Ovary (tissue), 9 donors: ENCODE measurements around the gene TUG1. TPM values are rescaled to one million over a fixed set of nuclear protein-coding genes. Genes with fewer than 3 reads are reported as not detected.

Source experiments
- DNase-seq, 5 donors: peaks; one replicate each; pipeline ENCODE4 v3.0.0-alpha.2; 2019 to 2020
- H3K27ac ChIP-seq, 2 donors: fragments of 200-600 bp; one replicate each; pipeline versions ENCODE4 v1.5.1 to v1.8.0; 2019 to 2022
- H3K27me3 ChIP-seq: fragments of 200-600 bp; one replicate; pipeline ENCODE4 v1.8.0; 2022
- H3K36me3 ChIP-seq: fragments of 200-600 bp; sonication (generic); one replicate; pipeline ENCODE4 v1.5.1; 2019
- H3K4me1 ChIP-seq: one replicate; pipeline ENCODE4 v1.8.1; 2013; ENCODE audit warnings: mild to moderate bottlenecking, moderate library complexity; ENCODE audit not compliant: insufficient read depth
- H3K4me3 ChIP-seq: fragments of 200-600 bp; sonication (generic); one replicate; pipeline ENCODE4 v1.5.1; 2017
- H3K9me3 ChIP-seq, 2 donors: fragments of 200-600 bp in 1 of 2; sonication (generic) in 1 of 2; one replicate each; pipeline versions ENCODE4 v1.5.1 to v1.8.1; 2013 to 2019; ENCODE audit warnings: mild to moderate bottlenecking in 1 of 2, moderate library complexity in 1 of 2
- CTCF ChIP-seq, 3 donors: fragments of 450-650 bp in 2 of 3; fragments of 200-600 bp in 1 of 3; IDR thresholded peaks; one replicate each; pipeline versions ENCODE4 v1.5.1 to v1.8.0; 2016 to 2022; ENCODE audit warnings: antibody characterized with exemption in 3 of 3, mild to moderate bottlenecking in 1 of 3
- EP300 ChIP-seq: sonication (generic); formaldehyde crosslinking; IDR thresholded peaks from one replicate; pipeline ENCODE4 v1.6.1; 2017; ENCODE audit warnings: antibody characterized with exemption
- POLR2A ChIP-seq: fragments of 450-650 bp; IDR thresholded peaks from one replicate; pipeline ENCODE4 v1.6.1; 2017; ENCODE audit warnings: antibody characterized with exemption, mild to moderate bottlenecking, moderate library complexity
- WGBS, 3 donors: extraction: QIAGEN DNeasy Blood & Tissue Kit in 1 of 3; methylation state at CpG; one replicate each; pipeline versions ENCODE4 v1.1.5 to v1.1.7; 2013 to 2017; 5-methylcytosine and 5-hydroxymethylcytosine counted together
- intact Hi-C, 4 donors: fragments of 100-400 bp; cut with DNase I; formaldehyde crosslinking; loops; one replicate each; pipeline versions ENCODE4 v1.11.0 to v1.15.1; 2022 to 2023
- polyA plus RNA-seq, 2 donors: library from polyadenylated mRNA; stranded (reverse); fragments of 200-250 nt in 1 of 2; fragments of 350-450 nt in 1 of 2; fragmentation: Illumina TruSeq in 1 of 2; extraction: RNeasy Lipid Tissue Mini Kit (QIAGEN cat#74804) in 1 of 2; gene quantifications; one replicate each; pipeline ENCODE4 v1.2.3, GENCODE V29; 2013 to 2014
- total RNA-seq, 7 donors: library from RNA; depleted of rRNA in 2 of 7; stranded (reverse); fragments of >200 nt in 2 of 7; fragmentation: NEBNext Ultra II Directional in 3 of 7; extraction: Animal tissue kit (Norgen Biotek cat#: 25700) in 3 of 7; gene quantifications; one replicate each; pipeline versions ENCODE4 v1.1.0 to v1.2.4, GENCODE V29; 2016 to 2023
- donor health status: DM: no; HTN: no; CAD: no; lungs with moderate emphysema.
- donor health status: DM: no; HTN: no; CAD: no.
- donor health status: Bipolar disorder and iron deficiency.
- donor health status: DM: yes; HTN: yes; CAD: no.
- donor health status: DM: no; HTN: no; CAD: no.
- donor health status: DM: yes; HTN: yes; CAD: no.

TUG1 gene
- total and polyA plus RNA-seq, 9 donors, result 44.9 to 114 (median 78.7) TPM

- DNase-seq, result no peak
- Histone ChIP-seq H3K36me3 (no peaks in the 10 kb centered on the region), H3K27me3 (no peaks in the 10 kb centered on the region), H3K4me1 (no peaks in the 10 kb centered on the region), H3K4me3 (no peak overlapping the region), H3K9me3 (no peaks in the 10 kb centered on the region), H3K27ac (no peak overlapping the region)
- intact Hi-C loops, result loop anchor here (2.0 to 5.0 kb wide), 5 partner anchors 135 to 205 kb away; partner anchors contain the start of genes PLA2G3 (in 1 of the 4) and SMTN (in 1 of the 4)
- 66 to 76% (median 70%) methylated on average over 5 of the region's 5 CpGs for WGBS, 3 donors
- TF ChIP-seq POLR2A (no peak), CTCF (IDR thresholded peaks at IDR 0.05) (no peak)
Observed at GRCh38 chr22:30947173-30947815, 21.8 kb upstream of the TUG1 start.

GRCh38 chr22:30947816-30948454, 21.1 kb upstream of the TUG1 start:
- Histone ChIP-seq H3K4me1 (no peaks in the 10 kb centered on the region), H3K36me3 (no peaks in the 10 kb centered on the region), H3K4me3 (no peak overlapping the region), H3K9me3 (no peaks in the 10 kb centered on the region), H3K27me3 (no peaks in the 10 kb centered on the region), H3K27ac (no peak overlapping the region)
- WGBS, 3 donors, result 7 to 13% (median 8%) methylated on average over 2 of the region's 2 CpGs
- no peak for DNase-seq
- intact Hi-C loops, result loop anchor here (2.0 to 5.0 kb wide), 5 partner anchors 134 to 204 kb away; partner anchors contain the start of genes PLA2G3 (in 1 of the 4) and SMTN (in 1 of the 4)
- TF ChIP-seq EP300 (no peak), CTCF (IDR thresholded peaks at IDR 0.05) (peak; percentile 22 to 78 (median 68))

- Histone ChIP-seq H3K36me3 (no peaks in the 10 kb centered on the region), H3K9me3 (no peaks in the 10 kb centered on the region), H3K27me3 (no peaks in the 10 kb centered on the region), H3K27ac (no peak overlapping the region), H3K4me3 (no peak overlapping the region), H3K4me1 (no peaks in the 10 kb centered on the region)
- DNase-seq, result no peak
- intact Hi-C loops, result loop anchor here (5.0 kb wide), 4 partner anchors 133 to 203 kb away; partner anchors contain the start of genes PLA2G3 (in 1 of the 4) and SMTN (in 1 of the 4)
- TF ChIP-seq EP300 (no peak), CTCF (IDR thresholded peaks at IDR 0.05) (no peak), POLR2A (no peak)
- 36 to 45% (median 41%) methylated on average over 3 of the region's 3 CpGs for WGBS, 3 donors
Observed at GRCh38 chr22:30948930-30949342, 20.1 kb upstream of the TUG1 start.

GRCh38 chr22:30949934-30950660, 19.0 kb upstream of the TUG1 start:
- no peak for TF ChIP-seq CTCF (IDR thresholded peaks at IDR 0.05)
- no peak for TF ChIP-seq EP300
- TF ChIP-seq POLR2A, result no peak
- Histone ChIP-seq H3K27ac (no peak overlapping the region), H3K4me1 (no peaks in the 10 kb centered on the region), H3K9me3 (no peaks in the 10 kb centered on the region), H3K36me3 (no peaks in the 10 kb centered on the region), H3K27me3 (no peaks in the 10 kb centered on the region), H3K4me3 (no peak overlapping the region)
- WGBS, 3 donors, result 55 to 70% (median 60%) methylated on average over 7 of the region's 7 CpGs
- DNase-seq, result no peak
- intact Hi-C loops, result loop anchor here (5.0 kb wide), 4 partner anchors 132 to 202 kb away; partner anchors contain the start of genes PLA2G3 (in 1 of the 4) and SMTN (in 1 of the 4)
